Central memory CD4-positive, alpha-beta T cell (primary cell): Measurements from ENCODE around the gene DDIT4L.
"Not testable (repeated sequence)": the region's sequence is repeated elsewhere in the genome, so short reads cannot be mapped to it uniquely, and the experiment has no call there.

Experiments used
- DNase-seq: peaks from one replicate; pipeline ENCODE4 v3.0.0; 2022

Gene DDIT4L

GRCh38 chr4:100165809-100166208 lies 24.5 kb downstream of the DDIT4L start:
- DNase-seq, result no peak

- no peak for DNase-seq
These were observed 25.2 kb downstream of the DDIT4L start for GRCh38 chr4:100164808-100165760.

- DNase-seq, result no peak
These were observed 28.1 kb downstream of the DDIT4L start for GRCh38 chr4:100162027-100162685.

GRCh38 chr4:100149190-100149589 lies 41.1 kb downstream of the DDIT4L start:
- no peak for DNase-seq

- DNase-seq, result no peak
These were observed 42.6 kb downstream of the DDIT4L start for GRCh38 chr4:100147684-100148083.

GRCh38 chr4:100147198-100147597 lies 43.1 kb downstream of the DDIT4L start:
- DNase-seq, result no peak

- no peak for DNase-seq
These were observed 43.5 kb downstream of the DDIT4L start for GRCh38 chr4:100146756-100147155.

GRCh38 chr4:100137320-100137719 lies 52.9 kb downstream of the DDIT4L start:
- DNase-seq, result not testable (repeated sequence)
